Hematopoietic multipotent progenitor cell treated with erythropoietin and hydrocortisone succinate and interleukin-3 and kit ligand, for 4 days (in vitro differentiated cells): Measurements from ENCODE around the gene YBX2.

Experiments used
- DNase-seq: peaks from one replicate; pipeline ENCODE4 v3.0.0-alpha.2; 2015

YBX2 gene

DNA sequence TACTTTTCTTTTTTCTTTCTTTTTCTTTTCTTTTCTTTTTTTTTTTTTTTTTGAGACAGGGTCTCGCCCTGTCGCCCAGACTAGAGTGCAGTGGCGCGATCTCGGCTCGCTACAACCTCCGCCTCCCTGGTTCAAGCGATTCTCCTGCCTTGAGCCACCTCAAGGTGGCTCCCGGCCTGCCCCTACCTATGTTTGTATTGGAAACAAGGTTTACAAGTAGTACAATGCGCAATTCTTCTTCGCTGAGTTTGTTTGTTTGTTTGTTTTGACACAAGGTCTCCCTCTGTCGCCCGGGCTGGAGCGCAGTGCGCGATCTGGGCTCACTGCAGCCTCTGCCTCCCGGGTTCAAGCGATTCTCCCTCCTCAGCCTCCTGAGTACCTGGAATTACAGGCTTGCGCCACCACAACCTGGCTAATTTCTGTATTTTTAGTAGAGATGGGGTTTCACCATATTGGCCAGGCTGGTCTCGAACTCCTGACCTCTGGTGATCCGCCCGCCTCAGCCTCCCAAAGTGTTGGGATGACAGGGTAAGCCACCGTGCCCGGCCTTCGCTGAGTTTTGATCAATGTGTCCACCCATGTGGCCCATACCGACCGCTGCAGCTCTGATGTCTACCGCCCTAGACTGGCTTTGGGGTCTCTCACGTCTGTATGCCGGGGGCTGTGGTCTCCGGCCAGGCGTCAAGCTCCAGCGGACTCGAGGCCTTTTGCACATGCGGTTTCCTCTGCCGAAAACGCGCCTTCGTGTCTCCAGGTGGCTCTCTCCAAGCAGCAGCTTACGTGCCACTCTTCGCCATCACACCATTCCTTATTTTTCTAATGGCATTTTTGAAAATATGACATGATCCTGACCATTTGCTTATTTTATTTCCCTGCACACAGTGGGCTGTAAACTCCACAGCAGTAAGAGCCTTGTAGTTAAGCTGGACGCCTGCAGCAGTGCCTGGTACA, 1.1 kb upstream of the YBX2 start:
- peak; percentile 36 for DNase-seq

DNA sequence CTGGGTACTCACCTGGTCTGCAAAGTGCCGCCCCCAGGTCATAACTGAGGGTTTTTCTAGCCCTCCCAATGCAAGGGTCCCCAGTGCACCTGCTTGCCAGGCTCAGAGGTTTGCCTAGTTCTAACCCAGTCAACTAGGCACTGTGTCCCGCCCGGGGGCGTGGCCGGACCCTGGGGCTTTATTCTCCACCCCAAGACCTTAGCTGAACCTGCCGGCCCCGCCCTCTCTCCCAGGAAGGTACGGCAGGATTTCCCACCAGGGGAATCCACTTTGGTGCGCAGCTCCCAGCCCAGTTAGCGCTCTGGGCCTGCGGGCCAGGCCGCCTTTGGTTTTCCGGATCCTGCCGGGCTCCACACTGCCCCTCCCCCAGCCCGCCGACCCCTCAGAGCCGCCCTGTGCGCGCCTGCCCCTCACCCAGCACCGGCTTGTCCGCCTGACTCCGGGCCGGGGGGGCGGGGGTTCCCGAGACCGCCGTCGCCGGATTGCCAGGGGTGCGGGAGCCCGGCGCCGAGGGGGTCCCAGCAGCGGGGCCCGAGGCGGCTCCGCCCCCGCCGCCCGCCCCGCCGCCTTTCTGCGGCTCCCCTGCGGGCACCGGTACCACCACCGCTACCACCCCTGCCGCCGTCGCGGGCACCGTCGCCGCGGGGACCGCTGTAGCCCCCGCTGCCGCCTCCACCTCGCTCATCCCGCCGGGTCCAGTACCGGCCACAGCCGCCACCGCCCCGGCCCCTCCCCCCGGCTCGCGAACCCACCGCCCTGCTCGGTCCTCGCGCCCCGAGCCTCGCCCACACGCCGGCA, 424 bp downstream of the YBX2 start:
- peak; percentile 65 for DNase-seq

DNA sequence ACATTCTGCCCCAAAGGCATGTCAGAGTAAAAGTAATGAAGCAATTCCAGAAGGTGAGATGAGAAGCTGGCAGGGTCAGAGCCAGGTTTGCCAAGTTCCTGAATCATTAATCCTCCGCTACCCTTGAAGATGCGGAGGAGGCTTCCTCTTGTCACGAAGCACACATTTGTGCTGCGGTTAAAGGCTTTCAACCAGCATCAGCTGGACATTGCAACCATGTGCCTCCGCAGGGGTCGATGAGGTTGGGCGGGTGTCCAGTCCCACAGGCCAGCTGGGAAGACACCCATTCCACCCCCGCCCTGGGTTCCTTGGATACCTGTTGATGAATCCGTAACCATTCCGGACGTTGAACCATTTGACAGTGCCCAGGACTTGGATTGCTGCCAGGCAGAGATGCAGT, 1.3 kb downstream of the YBX2 start:
- DNase-seq = no peak

DNA sequence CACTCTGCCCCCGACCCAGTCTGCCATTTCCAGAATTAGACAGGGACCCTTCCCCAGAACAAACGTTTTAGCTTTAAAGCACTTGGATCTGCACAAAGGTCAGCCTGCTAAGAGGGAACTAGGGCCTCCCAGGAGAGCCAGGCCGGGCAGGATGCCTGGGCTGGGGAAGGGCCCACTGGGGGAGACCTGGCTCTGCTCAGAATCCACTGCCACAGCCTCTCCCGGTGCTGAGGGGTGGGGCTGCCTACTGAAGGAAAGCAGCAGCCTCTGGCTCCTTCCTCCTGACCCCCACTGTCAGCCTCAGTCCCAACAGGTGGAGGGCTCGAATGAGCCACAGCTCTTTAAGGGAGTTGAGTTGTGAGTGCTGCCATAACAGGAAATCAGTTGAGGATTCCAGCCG, 1.7 kb downstream of the YBX2 start:
- DNase-seq = no peak

DNA sequence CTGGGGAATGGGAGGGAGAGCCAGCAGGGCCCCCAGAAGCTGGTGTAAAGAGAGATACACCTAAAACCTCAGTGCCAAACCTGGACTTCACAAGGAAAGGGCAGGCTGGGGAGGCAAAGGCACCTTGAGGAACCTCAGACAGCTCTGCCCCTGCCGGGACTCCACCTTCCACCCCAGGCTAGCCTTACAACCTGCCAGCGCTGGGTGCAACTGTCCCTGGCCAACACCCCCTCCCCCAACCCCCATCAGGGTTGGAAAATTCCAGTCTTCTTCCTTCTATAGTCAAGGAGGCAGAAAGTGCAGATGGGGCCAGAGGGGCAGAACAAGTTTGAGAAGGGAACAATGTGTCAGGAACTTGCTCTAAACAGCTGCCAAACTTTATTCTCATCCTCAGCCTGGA, 2.2 kb downstream of the YBX2 start:
- DNase-seq = no peak

DNA sequence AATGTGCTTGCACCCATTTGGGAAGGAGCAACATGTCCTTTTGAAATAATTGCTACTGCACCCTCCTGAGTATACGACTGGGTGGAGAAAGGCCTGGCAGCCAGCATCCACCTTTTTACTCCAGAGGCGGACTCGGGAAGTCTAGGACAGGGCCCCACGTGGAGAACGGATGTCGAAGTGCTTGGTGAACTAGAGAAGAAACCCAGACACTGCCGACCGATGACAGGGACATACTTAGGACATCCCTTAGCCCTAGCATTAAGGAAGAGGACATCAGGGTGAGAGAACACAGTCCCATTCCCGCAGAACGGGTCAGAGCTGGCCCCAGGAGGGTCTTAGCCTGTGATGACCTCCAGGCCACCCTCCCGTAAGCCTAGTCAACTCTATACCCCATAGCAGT, 3.8 kb downstream of the YBX2 start:
- no peak for DNase-seq

DNA sequence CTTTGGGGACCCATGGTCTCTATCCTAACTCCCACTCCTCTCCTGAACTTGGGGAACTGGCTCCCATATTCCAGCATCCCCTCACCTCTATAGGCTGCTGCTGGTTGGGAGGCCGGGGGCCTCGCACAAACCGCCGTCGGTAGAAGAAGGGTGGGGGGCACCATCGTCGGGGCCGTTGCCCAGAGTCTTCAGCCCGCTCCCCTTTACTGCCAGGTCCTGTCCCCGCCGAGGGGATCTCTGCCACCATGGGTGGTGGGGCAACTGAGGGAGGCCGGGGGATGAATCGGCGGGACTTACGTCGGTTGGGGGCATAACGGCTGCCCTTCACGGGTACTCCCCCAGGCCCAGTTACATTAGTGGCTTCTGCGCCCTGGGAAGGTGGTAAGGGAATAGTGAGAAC, 4.3 kb downstream of the YBX2 start:
- no peak for DNase-seq

DNA sequence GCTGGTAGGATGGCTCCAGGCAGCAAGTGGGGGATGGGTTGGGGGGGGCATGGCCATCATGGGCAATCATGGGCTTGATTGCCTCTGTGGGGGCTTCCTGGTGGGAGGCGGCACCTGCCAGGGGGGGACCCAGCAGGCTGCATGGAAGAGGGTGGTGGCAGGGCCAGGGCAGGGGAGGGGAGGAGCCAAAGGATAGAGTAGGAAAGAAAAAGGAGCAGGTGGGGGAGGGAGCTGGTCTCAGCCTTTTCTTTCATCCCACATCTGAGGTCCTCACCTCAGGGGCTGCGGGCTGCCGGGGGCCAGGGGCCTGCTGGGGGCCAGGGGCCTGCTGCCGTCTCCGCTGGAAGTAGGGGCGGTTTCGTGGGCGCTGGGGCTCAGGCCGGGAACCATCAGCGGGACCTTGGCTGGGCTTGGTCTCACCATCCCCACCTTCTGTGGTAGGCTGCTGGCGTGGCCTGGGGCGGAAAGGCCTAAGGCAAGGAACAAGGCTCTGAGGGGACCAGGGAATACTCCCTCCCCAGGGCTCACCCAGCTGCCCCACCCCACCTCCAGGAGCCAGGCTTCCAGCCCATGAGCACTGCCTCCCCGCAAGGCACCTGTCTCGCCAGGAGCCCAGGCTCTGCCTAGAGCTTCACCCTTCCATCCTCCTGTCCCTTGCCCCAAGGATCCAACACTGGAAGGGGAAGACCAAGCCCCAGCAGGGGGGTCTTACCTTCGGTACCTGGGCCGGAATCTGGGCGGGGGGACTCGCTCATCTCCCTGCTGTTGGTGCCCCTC, 5.0 kb downstream of the YBX2 start:
- no peak for DNase-seq

DNA sequence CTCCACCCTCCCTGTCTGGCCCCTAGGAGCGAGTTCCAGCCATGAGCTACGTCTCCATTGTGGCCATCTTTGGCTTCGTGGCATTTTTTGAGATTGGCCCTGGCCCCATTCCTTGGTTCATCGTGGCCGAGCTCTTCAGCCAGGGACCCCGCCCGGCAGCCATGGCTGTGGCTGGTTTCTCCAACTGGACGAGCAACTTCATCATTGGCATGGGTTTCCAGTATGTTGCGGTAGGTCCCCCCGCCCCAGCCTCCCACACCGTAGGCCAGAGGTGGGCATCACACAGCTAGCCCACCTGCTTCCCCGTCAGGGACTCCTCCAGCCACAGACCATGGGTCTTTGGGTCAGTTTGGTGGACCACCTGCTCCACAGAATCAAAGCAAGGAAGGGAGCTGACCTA, 8.8 kb downstream of the YBX2 start:
- DNase-seq = no peak

DNA sequence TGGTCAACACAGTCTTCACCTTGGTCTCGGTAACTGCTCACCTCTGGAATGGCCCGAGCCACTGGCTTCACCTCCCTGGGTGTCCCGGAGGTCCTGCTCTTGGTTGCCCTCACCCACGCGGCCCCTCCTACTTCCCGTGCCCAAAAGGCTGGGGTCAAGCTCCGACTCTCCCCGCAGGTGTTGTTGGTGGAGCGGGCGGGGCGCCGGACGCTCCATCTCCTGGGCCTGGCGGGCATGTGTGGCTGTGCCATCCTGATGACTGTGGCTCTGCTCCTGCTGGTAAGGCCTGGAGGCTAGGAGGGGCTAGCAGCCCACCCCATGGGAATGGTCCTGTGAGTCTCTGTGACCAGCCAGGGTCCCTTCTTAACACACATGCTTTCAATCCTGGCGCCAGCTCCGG, 9.5 kb downstream of the YBX2 start:
- no peak for DNase-seq

DNA sequence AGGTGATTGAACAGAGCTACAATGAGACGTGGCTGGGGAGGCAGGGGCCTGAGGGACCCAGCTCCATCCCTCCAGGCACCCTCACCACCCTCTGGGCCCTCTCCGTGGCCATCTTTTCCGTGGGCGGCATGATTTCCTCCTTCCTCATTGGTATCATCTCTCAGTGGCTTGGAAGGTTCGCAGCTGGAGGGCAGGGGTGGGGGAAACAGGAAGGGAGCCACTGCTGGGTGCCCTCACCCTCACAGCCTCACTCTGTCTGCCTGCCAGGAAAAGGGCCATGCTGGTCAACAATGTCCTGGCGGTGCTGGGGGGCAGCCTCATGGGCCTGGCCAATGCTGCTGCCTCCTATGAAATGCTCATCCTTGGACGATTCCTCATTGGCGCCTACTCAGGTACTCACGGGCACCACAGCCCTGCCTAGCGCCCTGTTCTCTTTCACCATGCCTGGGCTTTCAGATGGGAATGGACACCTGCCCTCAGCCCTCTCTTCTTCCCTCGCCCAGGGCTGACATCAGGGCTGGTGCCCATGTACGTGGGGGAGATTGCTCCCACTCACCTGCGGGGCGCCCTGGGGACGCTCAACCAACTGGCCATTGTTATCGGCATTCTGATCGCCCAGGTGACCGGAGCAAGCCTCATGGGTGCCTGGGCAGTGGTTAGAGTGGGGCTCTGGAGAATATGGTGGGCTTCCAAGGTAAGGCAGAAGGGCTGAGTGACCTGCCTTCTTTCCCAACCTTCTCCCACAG, 10.8 kb downstream of the YBX2 start:
- DNase-seq = no peak

DNA sequence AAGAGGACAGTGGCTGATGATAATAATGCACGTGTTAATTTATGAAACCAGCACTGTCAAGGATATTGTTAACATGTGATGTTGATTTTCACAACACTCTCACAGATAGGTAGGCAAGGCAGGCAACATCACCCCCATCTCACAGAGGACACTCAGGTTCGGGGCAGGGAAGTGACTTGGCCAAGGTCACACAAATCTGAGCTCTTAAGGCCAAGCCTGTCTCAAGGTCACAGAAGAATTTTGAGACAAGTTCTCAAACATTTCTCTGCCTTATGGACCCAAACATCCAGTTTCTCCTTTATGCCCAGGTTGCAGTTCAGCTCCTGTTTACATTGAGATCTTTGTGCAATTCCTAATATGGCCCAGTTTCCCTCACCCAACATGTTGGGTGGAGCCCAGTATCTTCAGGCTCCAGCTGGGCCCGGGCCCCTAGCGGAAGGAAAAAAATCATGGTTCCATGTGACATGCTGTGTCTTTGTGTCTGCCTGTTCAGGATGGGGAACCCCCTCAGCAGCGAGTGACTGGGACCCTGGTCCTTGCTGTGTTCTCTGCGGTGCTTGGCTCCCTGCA, 11.6 kb downstream of the YBX2 start:
- peak; percentile 82 for DNase-seq

DNA sequence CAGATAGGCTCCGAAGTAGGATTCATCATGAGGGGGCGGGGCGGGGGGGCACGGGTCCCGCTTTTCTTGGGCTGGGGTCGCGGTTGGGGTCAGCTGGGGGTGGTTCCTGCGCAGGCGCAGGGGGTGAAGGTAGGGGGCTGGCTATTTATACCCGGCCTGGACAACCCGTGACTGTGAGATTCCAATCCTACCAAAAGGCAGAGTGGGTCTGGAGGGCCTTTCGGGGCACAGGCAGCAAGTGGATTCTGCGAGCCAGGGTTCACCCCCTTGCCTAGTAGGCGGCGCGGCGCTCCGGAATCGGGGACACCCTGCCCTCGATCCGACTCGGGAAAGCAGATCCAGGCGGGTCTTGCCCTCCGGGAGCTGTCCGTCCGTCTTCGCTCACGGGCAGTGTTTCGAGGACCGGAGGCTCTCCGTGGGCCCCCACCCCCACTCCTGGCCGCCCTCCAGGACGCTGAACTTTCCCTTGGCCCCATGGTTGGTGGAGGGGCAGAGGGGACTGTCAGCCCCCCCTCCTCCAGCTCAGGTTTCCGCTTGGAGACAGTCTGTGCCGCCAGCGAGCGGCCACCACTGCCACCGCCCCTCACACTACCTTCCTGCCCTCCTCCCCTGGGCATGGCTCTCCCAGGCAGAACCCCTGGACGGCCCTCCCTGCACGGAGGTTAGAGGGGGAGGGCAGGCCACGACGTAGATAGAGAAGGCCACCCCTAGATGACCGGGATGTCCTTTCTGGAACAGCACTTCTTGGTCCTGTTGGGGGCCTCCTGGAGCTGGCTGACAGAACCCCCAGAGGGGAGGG, 12.3 kb downstream of the YBX2 start:
- DNase-seq = peak; percentile 48

DNA sequence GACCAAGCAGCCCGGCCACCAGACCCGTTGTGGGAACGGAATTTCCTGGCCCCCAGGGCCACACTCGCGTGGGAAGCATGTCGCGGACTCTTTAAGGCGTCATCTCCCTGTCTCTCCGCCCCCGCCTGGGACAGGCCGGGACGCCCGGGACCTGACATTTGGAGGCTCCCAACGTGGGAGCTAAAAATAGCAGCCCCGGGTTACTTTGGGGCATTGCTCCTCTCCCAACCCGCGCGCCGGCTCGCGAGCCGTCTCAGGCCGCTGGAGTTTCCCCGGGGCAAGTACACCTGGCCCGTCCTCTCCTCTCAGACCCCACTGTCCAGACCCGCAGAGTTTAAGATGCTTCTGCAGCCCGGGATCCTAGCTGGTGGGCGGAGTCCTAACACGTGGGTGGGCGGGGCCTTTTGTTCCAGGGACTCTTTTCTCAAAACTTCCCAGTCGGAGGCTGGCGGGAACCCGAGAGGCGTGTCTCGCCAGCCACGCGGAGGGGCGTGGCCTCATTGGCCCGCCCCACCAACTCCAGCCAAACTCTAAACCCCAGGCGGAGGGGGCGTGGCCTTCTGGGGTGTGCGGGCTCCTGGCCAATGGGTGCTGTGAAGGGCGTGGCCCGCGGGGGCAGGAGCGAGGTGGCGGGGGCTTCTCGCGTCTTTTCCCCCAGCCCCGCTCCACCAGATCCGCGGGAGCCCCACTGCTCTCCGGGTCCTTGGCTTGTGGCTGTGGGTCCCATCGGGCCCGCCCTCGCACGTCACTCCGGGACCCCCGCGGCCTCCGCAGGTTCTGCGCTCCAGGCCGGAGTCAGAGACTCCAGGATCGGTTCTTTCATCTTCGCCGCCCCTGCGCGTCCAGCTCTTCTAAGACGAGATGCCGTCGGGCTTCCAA, 13.1 kb downstream of the YBX2 start, which contains the start of gene SLC2A4:
Gene SLC2A4, plus strand, starts transcription at position 645 of the 879 bp plus-strand sequence. Its CDS starts 217 bp downstream, at position 862.
- DNase-seq = peak; percentile 97

DNA sequence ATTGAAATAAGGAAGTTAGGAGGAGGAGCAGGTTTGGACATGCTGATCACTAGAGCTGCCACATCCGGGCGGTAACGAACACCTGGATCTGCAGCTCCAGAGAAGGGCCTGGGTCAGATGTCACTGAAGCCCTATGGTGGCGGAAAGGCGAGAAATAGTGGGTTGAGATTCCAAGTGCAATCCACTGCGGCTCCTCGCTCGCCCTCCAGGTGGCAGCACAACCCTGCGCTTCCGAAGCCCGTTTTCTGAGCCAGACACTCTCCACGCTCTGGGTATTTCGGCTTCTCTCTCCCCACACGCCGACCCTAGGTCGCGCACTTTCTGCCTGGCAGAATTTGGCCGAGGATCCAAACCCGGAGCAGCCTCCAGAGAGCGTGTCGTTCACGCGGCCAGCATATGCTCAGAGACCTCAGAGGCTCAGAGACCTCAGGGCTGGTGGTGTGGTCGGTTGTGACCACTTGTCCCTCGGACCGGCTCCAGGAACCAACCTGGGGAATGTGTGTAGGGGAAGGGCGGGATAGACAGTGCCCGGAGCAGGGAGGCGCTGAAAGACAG, 13.8 kb downstream of the YBX2 start:
- DNase-seq = peak; percentile 95

DNA sequence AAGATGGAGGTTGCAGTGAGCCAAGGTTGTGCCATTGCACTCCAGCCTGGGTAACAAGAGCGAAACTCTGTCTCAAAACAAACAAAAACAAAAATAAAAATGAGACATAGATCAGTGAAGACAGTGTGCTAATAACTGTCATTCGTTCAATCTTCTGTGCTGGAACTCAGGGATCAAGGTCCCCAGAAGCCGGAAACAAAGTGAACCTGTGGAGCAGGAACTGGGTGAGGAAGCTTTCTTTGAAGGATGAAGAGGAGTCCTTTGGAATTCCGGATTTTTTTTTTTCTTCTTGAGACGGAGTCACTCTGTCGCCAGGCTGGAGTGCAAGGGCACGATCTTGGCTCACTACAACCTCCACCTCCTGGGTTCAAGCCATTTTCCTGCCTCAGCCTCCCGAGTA, 15.0 kb downstream of the YBX2 start:
- DNase-seq = no peak

DNA sequence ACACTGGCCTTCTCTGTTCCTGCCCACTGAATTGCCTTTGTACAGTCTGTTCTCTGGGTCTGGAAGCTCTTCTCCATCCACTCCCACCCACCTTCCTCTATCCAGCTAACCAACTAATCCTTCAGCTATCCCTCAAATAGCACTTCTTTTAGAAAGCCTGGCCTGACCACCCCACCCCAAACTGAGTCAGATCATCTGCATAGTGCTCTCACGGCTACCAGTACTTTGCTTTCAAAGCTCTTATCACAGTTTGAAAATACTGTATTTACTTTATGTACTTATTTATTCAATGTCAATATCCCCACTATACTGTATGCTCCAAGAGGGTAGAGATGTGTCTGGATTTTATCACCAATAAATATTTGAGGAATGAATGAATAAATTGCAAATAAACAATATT, 27.7 kb downstream of the YBX2 start:
- no peak for DNase-seq

DNA sequence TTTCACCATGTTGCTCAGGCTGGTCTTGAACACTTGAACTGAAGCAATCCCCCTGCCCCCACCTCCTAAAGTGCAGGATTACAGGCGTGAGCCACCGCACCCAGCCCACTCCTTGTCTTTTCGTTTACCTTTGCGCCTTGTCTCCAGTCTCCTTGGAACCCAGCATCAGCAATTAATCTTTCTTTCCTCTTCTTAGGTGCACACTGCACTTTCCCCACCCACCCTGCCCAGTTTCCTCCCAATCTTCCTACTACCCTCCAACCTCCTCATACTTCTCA, 30.7 kb downstream of the YBX2 start:
- DNase-seq = no peak

DNA sequence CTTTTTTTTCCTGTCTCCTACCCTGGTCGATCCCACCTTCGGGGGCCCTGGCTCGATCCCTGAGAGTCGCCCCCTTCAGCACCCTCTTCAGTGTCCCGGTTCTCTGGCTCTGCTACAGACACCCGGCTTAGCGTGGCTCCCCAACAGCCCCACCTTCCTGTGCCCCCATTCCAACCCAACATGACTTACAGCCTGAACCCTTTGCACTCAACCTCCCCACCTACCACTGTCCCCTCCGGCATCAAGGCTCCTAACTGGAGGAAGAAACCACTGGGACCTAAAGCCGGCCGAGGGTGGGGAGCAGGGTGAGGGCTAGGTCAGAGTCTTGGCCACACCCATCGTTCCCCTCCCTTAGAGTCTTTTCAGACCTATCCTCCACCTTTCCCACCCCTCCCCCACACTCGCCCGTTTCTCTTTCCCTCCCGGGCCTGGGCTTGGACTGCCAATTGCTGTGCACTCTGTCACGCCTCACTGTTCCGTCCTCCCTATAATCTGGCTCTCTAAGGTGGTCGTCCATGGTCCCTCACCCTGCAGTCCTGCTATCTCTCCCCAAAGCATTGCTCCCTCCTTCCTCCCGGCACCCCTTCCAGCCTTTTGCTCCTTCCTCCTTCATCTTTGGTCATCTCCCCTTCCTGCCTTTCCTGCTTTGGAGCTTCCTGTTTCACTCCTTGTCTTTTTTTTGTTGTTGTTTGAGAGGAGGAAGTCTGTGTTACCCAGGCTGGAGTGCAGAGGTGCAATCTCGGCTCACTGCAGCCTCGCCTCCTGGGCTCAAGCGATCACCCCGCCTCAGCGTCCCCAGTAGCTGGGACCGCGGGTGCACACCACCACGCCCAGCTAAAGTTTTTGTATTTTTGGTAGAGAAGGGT, 31.3 kb downstream of the YBX2 start:
- DNase-seq = peak; percentile 51
